Stimulated activated CD8-positive, alpha-beta memory T cell treated with anti-CD3 and anti-CD28 coated beads, Interleukin-12 subunit alpha, Interleukin-12 subunit beta, amount 100 ng/mL, for 4 hours (primary cell): Measurements from ENCODE around the gene ZFYVE1.
"Not testable (repeated sequence)": the region's sequence is repeated elsewhere in the genome, so short reads cannot be mapped to it uniquely, and the experiment has no call there.

Experiments used
- DNase-seq: peaks from one replicate; pipeline ENCODE4 v3.0.0-alpha.2; 2020; ENCODE audit warnings: low read depth

ZFYVE1 gene

DNA sequence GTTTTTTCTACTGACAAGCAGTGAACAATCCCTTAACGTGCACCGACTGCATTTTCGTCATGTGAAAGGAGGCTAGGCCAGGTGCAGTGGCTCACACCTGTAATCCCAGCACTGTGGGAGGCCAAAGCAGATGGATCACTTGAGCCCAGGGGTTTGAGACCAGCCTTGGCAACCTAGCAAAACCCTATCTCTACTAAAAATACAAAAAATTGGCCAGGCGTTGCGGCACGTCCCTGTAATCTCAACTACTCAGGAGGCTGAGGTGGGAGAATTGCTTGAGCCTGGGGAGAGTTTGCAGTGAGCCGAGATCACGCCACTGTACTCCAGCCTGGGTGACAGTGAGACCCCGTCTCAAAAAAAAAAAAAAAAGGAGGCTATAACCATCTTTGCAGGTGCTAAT lies 22.3 kb downstream of the ZFYVE1 start:
- not testable (repeated sequence) for DNase-seq

DNA sequence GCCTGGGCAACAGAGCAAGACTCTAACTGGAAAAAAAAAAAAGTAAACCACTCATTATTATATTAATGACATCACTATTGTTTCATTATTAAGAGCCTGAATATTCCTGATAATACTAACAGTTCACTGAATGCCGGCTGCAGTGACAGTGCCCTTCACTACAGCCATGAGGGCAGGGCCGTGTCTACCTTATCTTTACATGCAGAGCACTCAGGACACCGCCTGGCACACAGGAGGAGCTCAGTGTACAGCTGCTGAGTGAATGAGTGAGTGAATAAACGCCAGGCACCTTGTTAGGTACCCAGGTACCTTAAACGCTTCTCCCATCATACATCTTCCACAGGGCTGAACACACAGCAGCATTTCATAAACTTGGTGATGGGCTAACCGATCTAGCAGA lies 23.2 kb downstream of the ZFYVE1 start:
- DNase-seq, result no peak

DNA sequence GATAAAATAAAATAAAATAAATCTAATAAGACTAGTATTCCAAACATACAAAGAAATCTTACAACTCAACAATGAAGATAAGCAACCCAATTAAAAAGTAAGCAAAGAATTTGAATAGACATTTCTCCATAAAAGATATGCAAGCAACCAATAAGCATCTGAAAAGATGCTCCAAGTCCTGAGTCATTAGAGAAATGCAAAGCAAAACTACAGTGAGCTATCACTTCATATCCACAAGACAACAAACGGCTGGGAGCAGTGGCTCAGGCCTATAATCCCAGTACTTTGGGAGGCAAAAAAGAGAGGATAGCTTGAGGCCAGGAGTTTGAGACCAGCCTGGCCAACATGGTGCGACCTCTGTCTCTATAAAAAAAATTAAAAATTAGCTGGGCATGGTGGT lies 26.8 kb downstream of the ZFYVE1 start:
- no peak for DNase-seq

DNA sequence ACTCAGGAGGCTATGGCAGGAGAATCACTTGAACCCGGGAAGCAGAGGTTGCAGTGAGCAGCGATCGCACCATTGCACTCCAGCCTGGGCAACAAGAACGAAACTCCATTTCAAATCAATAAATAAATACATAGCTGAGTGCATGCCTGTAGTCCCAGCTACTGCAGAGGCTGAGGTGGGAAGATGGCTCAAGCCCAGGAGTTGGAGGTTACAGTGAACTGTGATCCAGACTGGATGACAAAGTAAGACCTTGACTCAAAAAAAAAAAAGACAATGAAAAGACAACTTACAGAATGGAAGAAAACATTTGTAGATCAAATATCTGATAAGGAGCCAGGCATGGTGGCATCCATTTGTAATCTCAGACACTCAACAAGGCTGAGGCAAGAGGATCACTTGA lies 27.6 kb downstream of the ZFYVE1 start:
- no peak for DNase-seq

DNA sequence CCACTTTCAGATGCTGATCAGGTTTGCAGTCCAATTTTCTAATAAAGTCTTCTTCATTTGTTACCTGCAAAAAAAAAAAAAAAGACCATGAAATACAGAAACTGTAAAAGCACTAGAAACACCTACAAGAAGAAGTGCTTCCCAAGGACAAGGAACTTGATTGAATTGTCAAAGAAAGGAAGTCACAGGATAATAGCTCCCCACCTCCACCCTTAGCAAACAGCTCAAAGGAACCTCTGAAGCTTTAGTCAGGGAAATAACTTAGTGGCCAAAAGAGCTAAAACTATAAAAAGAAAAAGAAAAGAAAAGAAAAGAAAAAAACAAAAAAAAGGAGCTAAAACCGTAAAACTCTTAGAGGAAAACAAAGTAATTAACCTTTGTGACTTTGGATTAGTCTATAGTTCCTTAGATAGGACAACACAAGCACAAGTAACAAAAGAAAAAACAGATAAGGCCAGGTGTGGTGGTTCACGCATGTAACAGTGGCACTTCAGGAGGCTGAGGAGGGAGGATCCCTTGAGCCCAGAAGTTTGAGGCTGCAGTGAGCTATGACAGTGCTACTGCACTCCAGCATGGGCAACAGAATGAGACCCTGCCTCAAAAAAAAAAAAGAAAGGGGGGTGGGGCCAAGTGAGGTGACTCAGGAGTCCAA lies 28.5 kb downstream of the ZFYVE1 start:
- DNase-seq, result no peak

DNA sequence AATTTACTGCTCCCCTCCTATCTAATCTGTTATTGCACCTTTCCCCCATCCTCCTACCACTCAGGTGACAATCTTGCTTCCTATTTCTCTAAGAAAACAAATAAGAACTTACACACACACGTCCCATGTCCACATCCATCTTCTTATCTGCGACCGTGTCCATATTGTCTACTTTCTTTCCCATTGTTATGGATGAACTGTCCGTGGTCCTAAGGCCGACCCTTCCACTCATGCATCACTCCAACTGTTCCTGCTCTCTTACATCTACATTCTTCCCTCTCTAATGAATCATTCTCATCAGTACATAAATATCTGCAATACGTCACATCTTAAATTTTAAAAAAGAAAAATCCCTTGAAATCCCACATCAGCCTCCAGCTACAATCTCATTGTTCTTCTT lies 30.0 kb downstream of the ZFYVE1 start:
- DNase-seq, result no peak

DNA sequence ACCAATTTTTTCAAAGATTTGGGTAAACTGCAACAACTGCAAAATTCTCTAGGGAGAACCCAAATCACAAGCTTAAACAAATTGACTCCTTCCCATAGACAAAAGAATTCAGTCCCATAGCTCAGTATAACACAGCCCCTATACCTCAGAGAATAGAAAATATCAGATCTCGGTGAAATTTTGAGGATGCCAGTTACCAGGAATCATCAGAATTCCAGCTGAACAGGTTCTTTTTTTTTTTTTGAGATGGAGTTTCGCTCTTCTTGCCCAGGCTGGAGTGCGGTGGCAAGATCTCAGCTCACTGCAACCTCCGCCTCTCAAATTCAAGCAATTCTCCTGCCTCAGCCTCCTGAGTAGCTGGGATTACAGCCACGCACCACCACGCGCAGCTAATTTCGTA lies 36.7 kb downstream of the ZFYVE1 start:
- no peak for DNase-seq

DNA sequence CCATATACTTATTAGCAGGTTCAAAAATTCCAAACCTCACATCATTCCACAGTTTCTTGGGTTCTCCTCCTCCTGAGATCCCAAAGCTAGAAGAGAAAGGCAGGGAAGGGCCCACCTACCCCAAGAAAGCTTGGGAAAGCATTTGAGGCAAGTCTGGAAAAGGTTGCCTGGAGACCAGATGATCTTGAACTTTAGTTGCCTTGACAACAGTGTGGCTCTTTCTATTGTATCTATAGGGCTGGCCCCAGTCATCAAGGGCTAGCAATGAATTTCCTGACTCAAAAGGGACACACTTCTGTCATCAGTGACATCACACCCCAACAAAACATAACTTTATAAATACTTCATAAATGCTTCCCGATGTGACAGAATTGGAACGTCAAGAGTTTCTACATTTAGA lies 40.0 kb downstream of the ZFYVE1 start:
- no peak for DNase-seq

DNA sequence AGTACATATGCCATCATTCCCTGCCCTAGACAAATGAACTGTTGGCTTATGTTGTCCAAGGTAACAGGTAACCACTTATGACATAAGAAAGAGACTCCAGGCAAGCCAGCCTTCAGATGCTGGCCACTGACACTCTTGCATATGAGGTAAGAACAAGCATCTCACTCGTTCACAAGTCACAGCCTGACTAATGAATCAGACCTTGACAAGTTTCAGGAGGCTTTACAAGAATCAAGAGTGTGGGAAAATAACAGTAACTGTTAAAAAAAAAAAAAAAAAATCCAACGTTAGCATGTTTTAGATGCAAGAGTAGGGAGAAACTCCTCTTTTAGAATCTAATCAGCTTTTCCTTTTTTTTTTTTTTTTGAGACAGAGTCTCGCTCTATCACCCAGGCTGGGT lies 40.7 kb downstream of the ZFYVE1 start:
- DNase-seq, result no peak

DNA sequence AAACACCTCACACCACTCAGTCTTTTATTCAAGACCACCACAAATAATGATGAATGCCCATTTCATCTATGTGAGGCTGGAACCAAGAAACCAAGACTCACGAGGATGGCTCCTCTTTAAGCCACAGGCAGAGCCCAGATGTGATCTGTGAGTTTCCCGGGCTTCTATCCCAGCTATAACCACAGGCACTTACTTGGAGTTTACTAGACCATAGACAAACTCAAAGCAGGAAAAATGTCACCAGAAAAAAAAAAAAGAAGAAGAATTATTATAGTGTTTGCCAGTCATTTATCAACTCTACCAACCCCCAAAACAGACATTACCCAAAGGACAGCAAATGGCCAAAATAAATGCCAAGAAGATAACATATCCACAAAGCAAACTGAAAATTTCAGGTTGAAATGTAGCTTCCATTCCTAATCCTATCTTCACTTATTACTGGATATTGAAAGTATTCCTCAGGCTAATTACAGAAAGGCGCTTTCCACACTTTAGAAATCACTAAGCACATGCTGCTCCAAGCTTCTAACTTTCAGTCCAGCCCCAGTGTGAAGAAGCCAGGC lies 44.7 kb downstream of the ZFYVE1 start:
- no peak for DNase-seq

DNA sequence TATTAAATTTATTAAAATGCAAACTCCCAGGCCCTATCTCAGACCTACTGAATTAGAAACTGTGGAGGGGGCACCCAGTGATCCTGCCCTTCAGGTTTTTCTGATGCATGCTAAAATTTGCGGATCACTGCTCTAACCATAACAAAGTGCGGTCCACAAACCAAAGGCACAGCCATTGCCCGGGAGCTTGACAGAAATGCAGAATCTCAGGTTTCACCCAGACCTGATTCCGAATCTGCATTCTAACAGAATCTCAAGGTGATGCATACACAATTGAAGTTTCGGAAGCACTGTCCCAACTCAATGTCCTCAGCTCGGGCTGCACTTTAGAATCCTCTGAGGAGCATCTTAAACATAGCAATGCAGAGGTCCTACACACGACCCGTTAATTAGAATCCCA lies 46.0 kb downstream of the ZFYVE1 start:
- DNase-seq, result no peak

DNA sequence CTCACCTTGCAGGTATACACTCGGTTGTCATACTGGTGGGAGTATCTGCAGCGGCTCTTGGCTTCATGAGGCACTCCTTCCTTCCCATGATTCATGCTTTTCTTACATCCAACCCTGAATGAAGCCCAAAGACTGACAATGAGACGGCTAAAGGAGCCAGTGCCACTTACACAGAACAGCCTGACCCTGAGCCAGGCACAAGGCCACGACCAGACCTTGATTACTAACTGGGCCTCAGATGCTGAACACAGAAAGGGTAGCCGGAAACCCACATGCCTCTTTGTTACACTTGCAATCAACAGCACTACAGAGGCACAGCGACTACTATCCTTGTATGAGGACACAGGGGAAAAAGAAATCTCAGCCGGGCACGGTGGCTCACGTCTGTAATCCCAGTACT lies 48.0 kb downstream of the ZFYVE1 start:
- DNase-seq, result no peak

DNA sequence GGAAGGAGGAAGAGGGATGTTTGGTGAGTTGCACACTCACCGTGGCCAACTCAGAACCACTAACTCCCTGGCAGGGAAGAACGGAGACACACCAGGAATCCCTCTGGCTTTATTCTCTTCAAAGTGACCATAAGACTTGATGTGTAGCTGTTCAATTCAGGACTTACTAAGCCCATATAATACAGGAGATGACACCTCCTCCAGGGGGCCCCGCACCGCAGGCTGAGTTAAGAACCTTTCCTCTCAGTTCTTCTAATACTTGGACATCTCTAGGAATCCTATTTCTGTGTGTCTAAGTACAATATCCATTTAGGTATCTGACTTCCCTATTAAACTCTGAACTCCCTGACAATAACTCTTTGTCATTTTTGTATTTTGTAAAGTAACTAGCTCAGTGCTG lies 51.1 kb downstream of the ZFYVE1 start:
- DNase-seq, result no peak

DNA sequence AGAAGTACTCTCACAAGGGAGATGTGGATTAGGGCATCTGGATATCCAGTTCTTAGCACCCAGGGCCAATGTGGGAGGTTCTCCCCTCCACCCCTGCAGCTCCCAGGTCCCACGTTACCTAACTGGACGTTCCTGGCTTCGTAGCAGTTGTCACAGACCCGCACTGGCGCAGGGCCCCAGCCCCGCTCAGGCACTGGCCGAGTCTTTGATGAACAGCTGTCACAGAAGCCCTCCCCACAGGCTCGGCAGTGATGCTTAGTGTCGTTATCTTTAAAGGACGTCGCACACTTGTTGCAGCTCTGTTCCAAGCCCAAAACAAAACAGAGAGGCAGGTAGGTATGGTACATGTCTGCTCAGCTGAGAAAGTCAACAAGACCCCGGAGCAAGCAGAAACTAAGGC lies 52.2 kb downstream of the ZFYVE1 start:
- no peak for DNase-seq

DNA sequence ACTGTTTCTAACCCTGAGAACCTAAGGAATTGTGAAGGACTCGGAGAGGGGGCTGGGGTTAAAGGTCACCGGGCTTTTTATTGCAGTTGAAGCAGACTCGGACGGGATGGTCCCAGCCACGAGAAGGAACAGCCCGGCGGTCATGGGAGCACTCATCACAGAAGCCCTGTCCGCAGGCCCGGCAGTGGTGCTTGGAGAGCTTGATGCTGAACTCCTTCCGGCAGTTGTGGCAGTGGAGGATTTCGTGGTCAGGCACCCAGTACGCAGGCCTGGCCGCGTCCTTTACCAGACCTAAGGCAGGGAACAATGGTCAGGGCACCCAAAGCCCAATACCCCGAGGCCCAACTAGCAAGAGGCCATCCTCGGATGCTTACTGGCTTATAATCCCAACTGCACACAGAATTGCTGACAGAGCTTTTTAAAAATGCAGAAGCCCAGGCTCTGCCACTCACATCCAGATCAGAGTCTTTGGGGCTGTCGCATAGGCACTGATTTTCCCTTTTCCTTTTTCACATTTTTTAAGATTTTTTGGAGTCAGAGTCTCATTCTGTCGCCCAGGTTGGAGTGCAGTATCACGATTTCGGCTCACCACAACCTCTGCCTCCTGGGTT lies 56.0 kb downstream of the ZFYVE1 start:
- no peak for DNase-seq

DNA sequence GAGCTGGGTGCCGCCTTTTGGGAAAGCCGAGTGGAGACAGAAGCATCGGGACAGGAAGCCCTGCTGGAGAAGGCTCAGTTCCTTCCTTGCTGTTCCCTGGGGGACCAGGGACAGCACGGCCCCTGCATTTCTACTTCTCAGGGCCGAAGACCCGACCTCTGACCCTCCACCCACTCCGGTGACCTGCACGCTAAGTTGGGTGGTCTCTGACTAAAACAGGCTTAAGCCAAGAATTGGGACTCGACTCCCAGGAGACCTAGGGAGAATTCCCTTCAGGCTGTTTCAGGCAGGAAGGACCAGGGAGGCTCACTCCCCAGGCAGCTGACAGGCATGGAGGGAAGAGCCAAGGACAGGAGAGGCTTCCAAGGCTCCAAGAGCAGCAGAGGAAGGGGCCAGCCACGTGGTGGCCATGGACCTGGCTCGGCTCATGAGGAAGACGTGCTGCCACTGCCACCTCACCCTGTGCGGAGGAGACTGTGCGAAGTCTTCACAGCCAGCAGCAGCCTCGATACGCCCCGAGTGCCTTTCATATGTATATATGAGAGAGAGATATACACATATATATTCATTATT lies 56.8 kb downstream of the ZFYVE1 start:
- no peak for DNase-seq

DNA sequence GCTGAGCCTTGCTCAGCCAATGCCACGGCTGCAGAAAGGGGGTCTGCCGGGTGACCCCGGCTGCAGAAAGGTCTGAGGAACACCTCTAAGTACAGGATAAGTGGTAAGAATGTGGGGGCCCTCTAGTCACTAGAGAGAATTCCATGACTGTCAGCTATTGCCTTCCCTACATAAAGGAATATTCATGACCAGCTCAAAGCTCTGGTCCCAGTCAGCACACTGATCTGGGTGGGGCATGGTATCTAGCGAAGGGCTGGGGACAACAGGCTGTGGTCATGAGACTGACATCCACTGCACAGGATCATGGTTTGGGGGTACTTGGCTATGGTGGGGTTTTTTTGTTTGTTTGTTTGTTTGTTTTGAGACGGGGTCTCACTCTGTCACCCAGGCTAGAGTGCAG lies 58.6 kb downstream of the ZFYVE1 start:
- DNase-seq, result no peak

DNA sequence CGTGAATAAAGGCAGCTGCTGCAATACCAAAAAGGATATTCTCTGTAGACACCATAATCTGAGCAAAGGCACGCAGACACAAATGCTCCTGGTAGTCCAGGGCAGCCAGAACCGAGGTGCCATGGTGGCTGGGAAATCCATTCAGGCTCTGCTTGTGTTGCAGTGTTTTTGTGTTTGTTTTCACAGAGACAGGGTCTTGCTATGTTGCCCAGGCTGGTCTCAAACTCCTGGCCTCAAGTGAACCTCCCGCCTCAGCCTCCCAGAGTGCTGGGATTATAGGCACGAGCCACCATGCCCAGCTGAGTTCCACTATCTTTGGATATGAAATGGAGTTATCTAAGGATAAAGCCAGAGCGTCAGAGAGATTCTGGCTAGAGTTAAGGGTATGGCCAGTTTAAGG lies 60.9 kb downstream of the ZFYVE1 start:
- no peak for DNase-seq

DNA sequence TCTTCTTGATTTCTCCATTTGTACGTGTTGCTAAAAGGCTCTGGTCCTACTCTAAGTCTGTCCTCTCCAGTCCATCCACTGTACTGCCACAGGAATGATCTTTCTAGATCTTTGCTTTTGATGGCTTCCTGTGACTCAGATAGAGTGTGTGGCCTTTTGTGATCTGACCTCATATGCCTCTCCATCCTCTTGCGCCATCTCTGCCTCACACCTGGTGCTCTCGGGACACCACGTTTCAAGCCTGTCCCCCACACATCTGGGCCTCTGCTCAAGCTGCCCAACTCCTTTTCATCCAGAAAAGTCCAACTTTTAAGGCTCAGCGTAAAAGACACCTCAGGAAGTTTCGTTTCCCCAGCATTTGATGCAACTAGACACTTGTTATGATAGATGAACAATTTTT lies 61.7 kb downstream of the ZFYVE1 start:
- no peak for DNase-seq

DNA sequence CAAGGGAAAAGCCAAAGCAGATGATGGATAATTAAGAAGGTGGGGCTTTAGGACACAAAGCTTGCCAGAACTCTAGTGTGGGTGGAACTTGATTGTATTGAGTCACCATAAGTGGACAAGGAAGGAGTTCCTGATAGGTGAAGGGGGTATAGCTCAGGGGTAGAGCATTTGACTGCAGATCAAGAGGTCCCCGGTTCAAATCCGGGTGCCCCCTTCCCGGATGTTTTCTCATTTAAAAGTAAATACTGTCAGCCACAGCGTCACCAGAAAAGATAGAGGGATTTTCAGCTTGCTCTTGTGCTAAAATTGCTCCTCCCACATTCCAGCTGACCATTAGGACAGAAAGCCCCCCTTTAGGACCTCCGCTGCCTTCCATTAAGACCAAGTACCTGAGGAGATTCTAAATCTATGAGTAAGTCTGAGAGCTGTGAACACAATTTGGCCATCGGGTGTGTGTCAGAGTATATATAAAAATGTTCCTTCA lies 64.0 kb downstream of the ZFYVE1 start:
- no peak for DNase-seq

DNA sequence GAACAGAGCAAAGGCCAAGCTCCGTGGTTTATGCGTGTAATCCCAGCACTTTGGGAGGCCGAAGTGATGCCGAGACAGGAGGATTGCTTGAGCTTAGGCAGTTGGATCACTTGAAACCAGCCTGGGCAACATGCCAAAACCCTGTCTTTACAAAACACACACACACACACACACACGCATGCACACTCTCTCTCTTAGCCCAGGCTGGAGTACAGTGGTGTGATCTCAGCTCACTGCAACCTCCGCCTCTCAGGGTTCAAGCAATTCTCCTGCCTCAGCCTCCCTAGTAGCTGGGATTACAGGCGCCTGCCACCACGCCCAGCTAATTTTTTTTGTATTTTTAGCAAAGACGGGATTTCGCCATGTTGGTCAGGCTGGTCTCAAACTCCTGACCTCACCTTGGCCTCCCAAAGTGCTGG lies 64.6 kb downstream of the ZFYVE1 start:
- DNase-seq, result not testable (repeated sequence)

DNA sequence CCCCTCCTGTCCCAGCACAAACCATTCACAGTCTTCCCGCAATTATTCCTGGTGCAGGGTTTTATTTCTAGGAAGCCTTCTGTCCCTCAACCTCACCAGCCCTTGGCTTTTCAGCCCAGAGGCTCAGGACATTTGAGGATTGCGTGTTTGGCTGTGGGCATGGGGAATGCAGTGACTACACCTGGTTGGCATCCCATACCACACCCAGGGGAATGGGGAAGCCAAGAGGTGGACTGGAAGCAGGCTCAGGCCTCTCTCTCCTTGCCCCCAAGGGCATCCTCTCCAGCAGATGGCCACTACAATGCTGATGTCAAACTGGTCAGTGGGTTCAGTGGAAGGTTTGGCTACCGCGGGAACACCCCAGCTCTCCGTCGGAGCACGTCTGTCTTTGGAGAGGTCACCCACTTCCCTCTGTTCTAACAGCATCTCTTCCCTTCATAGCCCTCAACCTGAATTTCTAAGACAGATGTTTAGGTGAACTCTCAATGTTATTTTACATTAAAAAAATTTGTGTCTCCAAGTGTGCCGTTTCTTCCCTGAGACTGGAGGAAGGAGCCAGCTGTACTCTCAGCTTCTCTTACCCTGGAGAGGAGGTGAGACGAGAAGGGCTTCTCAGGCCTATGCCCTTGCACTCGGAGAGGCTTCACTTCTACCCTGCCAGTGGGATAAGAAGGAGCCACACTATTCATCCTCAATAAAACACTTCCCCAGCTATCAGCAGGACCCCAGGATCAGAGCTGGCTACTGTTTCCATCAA lies 65.1 kb downstream of the ZFYVE1 start:
- DNase-seq, result no peak

DNA sequence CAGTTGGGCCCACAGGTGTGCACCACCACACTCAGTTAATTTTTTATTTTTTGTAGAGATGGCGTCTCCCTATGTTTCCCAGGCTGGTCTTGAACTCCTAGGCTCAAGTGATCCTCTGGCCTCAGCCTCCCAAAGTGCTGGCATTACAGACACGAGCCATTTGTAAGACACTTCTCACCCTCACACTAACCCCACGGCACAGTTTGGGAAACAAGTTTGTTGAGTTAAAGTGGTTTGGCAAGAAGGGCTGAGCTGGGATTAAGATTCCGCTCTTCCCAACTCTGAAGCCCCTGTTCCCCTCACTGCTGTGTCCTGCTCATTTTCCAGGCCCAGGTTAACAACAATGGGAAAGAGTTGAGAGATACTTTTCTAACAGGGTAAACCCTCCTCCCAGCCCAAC lies 65.9 kb downstream of the ZFYVE1 start:
- not testable (repeated sequence) for DNase-seq
